Fibroblast of lung (primary cell): ENCODE measurements around the gene ACTL6B. TPM values are rescaled to one million over a fixed set of nuclear protein-coding genes. Genes with fewer than 3 reads are reported as not detected.

Experiments used
- DNase-seq, 2 donors: peaks; one replicate each; pipeline versions ENCODE4 v3.0.0 to v3.0.0-alpha.2; 2010; ENCODE audit warnings: low read depth in 2 of 2
- H2AFZ ChIP-seq: 2 replicates; pipeline ENCODE4 v1.5.1; 2012; ENCODE audit warnings: low read length, control low read depth, inconsistent platforms
- H3K27ac ChIP-seq: 2 replicates; pipeline ENCODE4 v1.5.1; 2011; ENCODE audit warnings: low read length, control low read depth; ENCODE audit not compliant: insufficient read depth
- H3K27me3 ChIP-seq: 2 replicates; pipeline ENCODE4 v1.5.1; 2011; ENCODE audit warnings: mild to moderate bottlenecking, low read length; ENCODE audit not compliant: control insufficient read depth, insufficient read depth
- H3K36me3 ChIP-seq: 2 replicates; pipeline ENCODE4 v1.5.1; 2011; ENCODE audit warnings: low read length; ENCODE audit not compliant: control insufficient read depth, insufficient read depth
- H3K4me1 ChIP-seq: 2 replicates; pipeline ENCODE4 v1.5.1; 2011; ENCODE audit warnings: low read length; ENCODE audit not compliant: control insufficient read depth, insufficient read depth; ENCODE audit errors: extremely low read depth
- H3K4me2 ChIP-seq: 2 replicates; pipeline ENCODE4 v1.5.1; 2011; ENCODE audit warnings: low read length, control low read depth; ENCODE audit not compliant: insufficient read depth; ENCODE audit errors: extremely low read depth
- H3K4me3 ChIP-seq, 4 experiments: fragments of 200-600 bp in 1 of 4; sonication (generic) in 1 of 4; replicated peaks in 1 of 4; 2 replicates each; pipeline ENCODE4 v1.5.1; 2011 to 2016; ENCODE audit warnings: low read length in 4 of 4, low read depth in 3 of 4, mild to moderate bottlenecking in 3 of 4, control low read depth in 2 of 4, inconsistent platforms in 1 of 4, mixed read lengths in 1 of 4; ENCODE audit not compliant: insufficient read depth in 1 of 4; ENCODE audit errors: control extremely low read depth in 1 of 4
- H3K79me2 ChIP-seq: 2 replicates; pipeline ENCODE4 v1.5.1; 2012; ENCODE audit warnings: mild to moderate bottlenecking, low read length, inconsistent platforms; ENCODE audit not compliant: control insufficient read depth, insufficient read depth
- H3K9ac ChIP-seq: 2 replicates; pipeline ENCODE4 v1.5.1; 2011; ENCODE audit warnings: mild to moderate bottlenecking, low read length, control low read depth; ENCODE audit not compliant: insufficient read depth
- H3K9me3 ChIP-seq: 2 replicates; pipeline ENCODE4 v1.5.1; 2012; ENCODE audit warnings: low read depth, low read length; ENCODE audit not compliant: control insufficient read depth, insufficient read depth
- H4K20me1 ChIP-seq: 2 replicates; pipeline ENCODE4 v1.5.1; 2011; ENCODE audit warnings: low read length; ENCODE audit not compliant: control insufficient read depth, insufficient read depth; ENCODE audit errors: extremely low read depth
- EZH2 ChIP-seq: IDR thresholded peaks from 2 replicates; pipeline ENCODE4 v1.5.1; 2012; ENCODE audit warnings: low read length, control low read depth, mild to moderate bottlenecking; ENCODE audit errors: missing control alignments
- polyA plus RNA-seq, 2 donors: library from polyadenylated mRNA; depleted of rRNA in 1 of 2; stranded (reverse) in 1 of 2; unstranded in 1 of 2; fragments of >200 nt; gene quantifications; 2 replicates each; pipeline ENCODE4 v1.2.1, GENCODE V29; 2011 to 2012; ENCODE audit warnings: missing spikeins in 1 of 2
- total RNA-seq: library from RNA; depleted of rRNA; stranded (reverse); fragments of >200 nt; gene quantifications from 2 replicates; pipeline ENCODE4 v1.2.1, GENCODE V29; 2014
- TF ChIP-seq, protein P1 (sequence below), 2 donors: IDR thresholded peaks in 1 of 2; conservative IDR thresholded peaks in 1 of 2; 1 replicate in 1 of 2; 2 replicates in 1 of 2; pipeline ENCODE4 v1.5.1; 2011 to 2012; ENCODE audit warnings: low read length in 2 of 2, control low read depth in 1 of 2, inconsistent platforms in 1 of 2, low read depth in 1 of 2, mild to moderate bottlenecking in 1 of 2

ACTL6B gene
- total and polyA plus RNA-seq, 2 donors (not counting 1 experiment from before 2014, with no cell fraction given), result not detected

DNA sequence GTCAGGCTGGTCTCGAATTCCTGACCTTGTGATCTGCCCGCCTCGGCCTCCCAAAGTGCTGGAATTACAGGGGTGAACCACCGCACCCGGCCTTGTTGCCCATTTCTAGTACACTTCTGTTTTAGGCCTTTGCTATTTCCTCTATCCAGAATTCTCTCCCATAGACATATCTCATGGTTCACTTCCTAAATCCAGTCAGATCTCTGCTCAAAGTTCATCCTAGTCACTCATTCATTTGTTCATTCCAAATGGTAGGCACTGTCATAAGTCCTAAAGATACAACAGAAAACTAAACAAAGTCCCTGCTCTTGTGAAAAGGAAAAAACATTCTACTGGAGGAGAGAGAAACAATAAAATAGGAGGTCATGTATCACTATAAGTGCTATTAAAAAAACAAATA is 46.3 kb downstream of the ACTL6B start:
- Histone ChIP-seq H3K36me3 (peaks cover 19% of the 10 kb centered on the region), H2AFZ (no peak overlapping the region), H4K20me1 (no peaks in the 10 kb centered on the region), H3K4me1 (peaks cover 2% of the 10 kb centered on the region), H3K27ac (no peak overlapping the region), H3K79me2 (peaks cover 4% of the 10 kb centered on the region), H3K4me2 (no peak overlapping the region), H3K4me3 (no peak overlapping the region), H3K9ac (no peak overlapping the region), H3K9me3 (no peaks in the 10 kb centered on the region), H3K27me3 (no peaks in the 10 kb centered on the region)
- no peak for DNase-seq
- TF ChIP-seq, protein P1, sequence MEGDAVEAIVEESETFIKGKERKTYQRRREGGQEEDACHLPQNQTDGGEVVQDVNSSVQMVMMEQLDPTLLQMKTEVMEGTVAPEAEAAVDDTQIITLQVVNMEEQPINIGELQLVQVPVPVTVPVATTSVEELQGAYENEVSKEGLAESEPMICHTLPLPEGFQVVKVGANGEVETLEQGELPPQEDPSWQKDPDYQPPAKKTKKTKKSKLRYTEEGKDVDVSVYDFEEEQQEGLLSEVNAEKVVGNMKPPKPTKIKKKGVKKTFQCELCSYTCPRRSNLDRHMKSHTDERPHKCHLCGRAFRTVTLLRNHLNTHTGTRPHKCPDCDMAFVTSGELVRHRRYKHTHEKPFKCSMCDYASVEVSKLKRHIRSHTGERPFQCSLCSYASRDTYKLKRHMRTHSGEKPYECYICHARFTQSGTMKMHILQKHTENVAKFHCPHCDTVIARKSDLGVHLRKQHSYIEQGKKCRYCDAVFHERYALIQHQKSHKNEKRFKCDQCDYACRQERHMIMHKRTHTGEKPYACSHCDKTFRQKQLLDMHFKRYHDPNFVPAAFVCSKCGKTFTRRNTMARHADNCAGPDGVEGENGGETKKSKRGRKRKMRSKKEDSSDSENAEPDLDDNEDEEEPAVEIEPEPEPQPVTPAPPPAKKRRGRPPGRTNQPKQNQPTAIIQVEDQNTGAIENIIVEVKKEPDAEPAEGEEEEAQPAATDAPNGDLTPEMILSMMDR (conservative IDR thresholded peaks at IDR 0.05 in 1 of 2, IDR thresholded peaks at IDR 0.05 in 1 of 2; ENCODE audit: low read depth in 1 of 2, low read length in 2 of 2), result no peak
- TF ChIP-seq EZH2, result no peak

DNA sequence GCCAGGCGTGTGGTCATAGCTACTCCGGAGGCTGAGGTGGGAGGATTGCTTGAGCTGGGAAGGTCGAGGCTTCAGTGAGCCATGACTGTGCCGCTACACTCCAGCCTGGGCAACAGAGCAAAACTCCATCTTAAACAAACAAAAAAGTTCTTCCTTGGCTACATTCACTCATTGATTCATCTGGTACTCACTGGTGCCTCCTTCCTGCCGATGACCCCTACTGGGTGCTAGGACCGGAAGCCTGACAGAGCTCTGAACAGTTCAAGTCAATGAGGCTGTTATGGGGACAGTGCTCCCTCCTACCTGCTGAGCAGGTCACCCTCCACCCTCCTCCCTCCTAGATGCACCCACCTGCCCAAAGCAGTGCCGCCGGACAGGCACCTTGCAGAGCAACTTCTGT is 49.1 kb downstream of the ACTL6B start:
- H3K27ac ChIP-seq, result no peak overlapping the region
- DNase-seq, result no peak
- no peak for TF ChIP-seq EZH2
- TF ChIP-seq, protein P1 (conservative IDR thresholded peaks at IDR 0.05 in 1 of 2, IDR thresholded peaks at IDR 0.05 in 1 of 2; ENCODE audit: low read depth in 1 of 2, low read length in 2 of 2), result no peak
- H3K36me3 ChIP-seq, result peaks cover 19% of the 10 kb centered on the region
- no peaks in the 10 kb centered on the region for H4K20me1 ChIP-seq
- H2AFZ ChIP-seq, result no peak overlapping the region
- H3K27me3 ChIP-seq, result no peaks in the 10 kb centered on the region
- peaks cover 20% of the 10 kb centered on the region for H3K79me2 ChIP-seq
- peaks cover 2% of the 10 kb centered on the region for H3K4me1 ChIP-seq
- H3K9ac ChIP-seq, result no peak overlapping the region
- H3K4me3 ChIP-seq, result no peak overlapping the region
- H3K9me3 ChIP-seq, result no peaks in the 10 kb centered on the region
- H3K4me2 ChIP-seq, result no peak overlapping the region

DNA sequence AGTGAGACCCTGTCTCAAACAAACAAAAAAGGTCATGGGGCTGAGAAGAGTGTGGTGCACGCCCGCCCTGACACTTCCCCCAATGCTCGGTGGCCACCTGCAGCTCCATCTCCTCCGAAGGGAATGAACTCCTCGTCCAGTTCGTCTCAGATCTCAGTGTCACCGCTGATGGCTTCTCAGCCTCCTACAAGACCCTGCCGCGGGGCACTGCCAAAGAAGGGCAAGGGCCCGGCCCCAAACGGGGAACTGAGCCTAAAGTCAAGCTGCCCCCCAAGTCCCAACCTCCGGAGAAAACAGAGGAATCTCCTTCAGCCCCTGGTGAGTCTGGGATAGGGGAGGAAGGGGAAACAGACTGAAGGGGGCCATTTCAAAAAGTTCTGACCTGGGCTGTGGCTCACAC is 49.9 kb downstream of the ACTL6B start:
- TF ChIP-seq, protein P1 (conservative IDR thresholded peaks at IDR 0.05 in 1 of 2, IDR thresholded peaks at IDR 0.05 in 1 of 2; ENCODE audit: low read depth in 1 of 2, low read length in 2 of 2), result no peak
- no peak for TF ChIP-seq EZH2
- H3K4me1 ChIP-seq, result peaks cover 4% of the 10 kb centered on the region
- H3K27me3 ChIP-seq, result no peaks in the 10 kb centered on the region
- no peak overlapping the region for H3K27ac ChIP-seq
- no peak overlapping the region for H3K4me3 ChIP-seq
- peaks cover 20% of the 10 kb centered on the region for H3K79me2 ChIP-seq
- H3K4me2 ChIP-seq, result no peak overlapping the region
- H2AFZ ChIP-seq, result no peak overlapping the region
- H3K9me3 ChIP-seq, result no peaks in the 10 kb centered on the region
- no peak overlapping the region for H3K9ac ChIP-seq
- no peak for DNase-seq
- no peaks in the 10 kb centered on the region for H4K20me1 ChIP-seq
- peaks cover 19% of the 10 kb centered on the region for H3K36me3 ChIP-seq
